Limb (tissue), 2 donors: ENCODE results near the gene EIF4E3.

Source experiments
- DNase-seq, 2 donors: peaks; one replicate each; pipeline ENCODE4 v3.0.0-alpha.2; 2016; ENCODE audit errors: extremely low spot score in 2 of 2

Gene EIF4E3

GRCh38 chr3:71650372-71650771, 74.8 kb downstream of the EIF4E3 start:
- DNase-seq, result no peak

GRCh38 chr3:71649757-71650156, 75.4 kb downstream of the EIF4E3 start:
- DNase-seq, result no peak

DNA sequence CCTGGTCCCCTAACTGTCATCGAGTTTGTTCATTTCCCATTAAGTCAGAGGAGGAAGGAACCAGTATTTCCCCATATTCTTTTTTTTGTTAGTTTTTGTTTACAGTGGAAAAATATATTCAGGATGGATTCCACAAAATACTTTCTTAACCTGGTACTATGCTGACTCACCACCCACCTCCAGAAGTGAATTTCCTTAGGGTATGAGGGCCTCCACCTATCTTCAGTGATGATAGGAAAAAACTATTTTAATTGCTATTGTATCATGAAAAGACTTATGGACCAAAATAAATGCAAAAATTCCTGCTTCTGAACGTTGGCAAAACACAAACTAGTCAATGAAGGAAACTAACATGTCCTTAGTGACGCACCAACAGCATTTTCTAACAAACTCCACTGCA, 77.5 kb downstream of the EIF4E3 start:
- DNase-seq, result no peak

- no peak for DNase-seq
Measured at GRCh38 chr3:71646971-71647370, 78.2 kb downstream of the EIF4E3 start.

DNA sequence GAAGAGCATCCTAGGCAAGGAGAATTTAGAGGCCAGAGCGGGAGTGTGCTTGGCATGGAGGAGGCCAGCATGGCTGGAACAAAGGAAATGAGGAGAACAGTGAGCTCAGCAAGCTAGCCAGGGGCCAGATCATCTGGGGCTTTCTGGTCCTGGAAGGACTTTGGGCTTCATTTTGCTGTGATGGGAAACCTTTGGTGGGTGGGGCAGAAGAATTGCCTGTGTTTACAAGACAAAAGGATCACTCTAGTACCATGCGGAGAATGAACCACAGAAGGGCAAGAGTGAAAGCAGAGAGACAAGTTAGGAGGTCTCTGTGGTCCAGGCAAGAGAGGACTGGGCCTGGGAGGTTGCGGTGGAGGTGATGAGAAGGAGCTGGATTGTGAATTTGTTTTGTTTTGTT, 80.1 kb downstream of the EIF4E3 start:
- no peak for DNase-seq

DNA sequence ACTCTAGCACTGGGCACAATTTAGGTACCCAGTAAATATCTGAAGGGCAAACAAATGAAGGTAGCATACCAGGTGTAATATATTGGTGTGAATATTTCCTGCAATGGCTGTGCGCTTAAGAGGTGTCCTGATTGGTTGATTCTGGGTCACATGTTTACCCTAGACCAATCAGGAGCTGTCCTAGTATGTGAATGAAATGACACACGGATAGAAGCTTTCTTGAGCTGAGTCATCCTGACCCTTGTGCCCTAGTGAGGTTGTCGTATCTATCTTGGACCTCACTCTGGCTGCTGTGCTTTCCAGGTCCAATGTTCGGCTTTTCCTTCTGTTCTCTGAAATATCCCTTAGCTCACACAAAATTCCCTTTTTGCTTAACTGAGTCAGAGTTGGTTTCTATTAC, 83.5 kb downstream of the EIF4E3 start:
- no peak for DNase-seq

DNA sequence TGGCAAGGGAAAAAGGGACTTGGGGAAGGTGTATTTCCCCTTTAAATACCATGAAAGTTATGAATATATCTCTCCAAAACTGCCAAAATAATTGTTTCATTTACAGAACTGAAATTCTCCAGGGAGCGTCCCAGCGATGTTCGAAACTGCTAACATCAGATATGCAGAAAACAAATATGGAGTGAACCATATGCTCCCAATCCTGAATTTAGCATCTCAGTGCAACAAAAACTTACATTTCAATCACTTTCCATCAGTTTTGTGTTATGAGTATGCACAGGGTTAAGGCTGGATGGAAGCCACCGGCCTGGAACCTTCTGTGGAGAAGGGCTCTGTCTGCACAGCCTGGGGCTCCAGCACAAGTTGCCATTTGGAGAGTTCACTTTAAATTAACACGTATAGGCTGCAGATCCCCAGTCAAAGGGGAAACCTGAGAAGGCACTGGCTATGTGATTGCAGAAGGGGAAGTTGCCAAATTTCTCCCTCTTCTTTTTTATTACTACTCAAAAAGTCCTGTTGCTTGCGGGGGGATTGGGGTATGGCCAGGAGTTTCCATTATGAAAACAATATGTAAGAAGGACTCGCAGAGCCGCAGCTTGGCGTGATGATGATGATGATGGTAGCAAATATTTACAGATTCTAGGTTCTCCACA, 84.7 kb downstream of the EIF4E3 start:
- DNase-seq, result peak in 1 of 2 donors; percentile 7

- DNase-seq, result no peak
Measured at GRCh38 chr3:71636482-71636881, 88.7 kb downstream of the EIF4E3 start.

DNA sequence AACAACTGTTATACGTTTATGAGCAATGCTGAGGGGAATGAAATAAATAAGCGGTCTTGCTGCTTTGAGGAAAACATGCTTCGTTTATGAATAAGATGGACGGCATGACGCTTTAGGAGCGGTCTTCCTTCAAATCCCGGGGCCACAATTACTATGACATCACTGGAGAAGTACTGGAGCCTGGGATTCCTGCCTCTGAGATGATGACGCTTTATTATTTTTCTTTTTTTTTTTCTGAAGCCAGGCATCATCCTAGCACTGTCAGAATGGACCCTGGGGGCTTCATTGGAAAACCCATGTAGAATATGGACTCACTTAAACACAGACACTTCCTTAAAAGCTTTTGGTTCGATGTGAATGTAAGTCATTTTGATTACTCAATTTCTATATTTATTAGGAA, 89.2 kb downstream of the EIF4E3 start:
- DNase-seq, result no peak

- DNase-seq, result no peak
Measured at GRCh38 chr3:71634671-71635070, 90.5 kb downstream of the EIF4E3 start.

- no peak for DNase-seq
Measured at GRCh38 chr3:71629711-71630110, 95.5 kb downstream of the EIF4E3 start.

- DNase-seq, result no peak
Measured at GRCh38 chr3:71629289-71629688, 95.9 kb downstream of the EIF4E3 start.

DNA sequence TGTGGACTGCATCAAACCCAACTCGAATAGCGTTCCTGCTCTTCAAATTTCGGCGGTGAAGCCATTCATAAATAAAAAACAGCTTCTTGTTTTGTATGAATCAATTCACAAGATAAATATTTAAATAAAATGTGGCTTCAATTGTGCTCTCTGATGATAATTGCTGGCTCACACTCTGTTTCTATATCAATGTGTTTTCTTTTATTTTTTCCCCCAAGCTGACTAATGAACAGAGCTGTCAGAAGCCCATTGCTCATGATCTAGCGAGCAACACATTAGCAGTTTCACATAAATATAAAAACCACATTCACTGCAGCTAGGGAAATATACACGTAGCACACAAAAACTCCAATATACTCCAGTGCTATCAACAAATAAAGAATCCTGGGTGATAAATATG, 96.7 kb downstream of the EIF4E3 start:
- DNase-seq, result no peak

GRCh38 chr3:71625676-71626075, 99.5 kb downstream of the EIF4E3 start:
- DNase-seq, result no peak
